Hematopoietic multipotent progenitor cell treated with erythropoietin and hydrocortisone succinate and interleukin-3 and kit ligand, for 17 days (in vitro differentiated cells): Measurements from ENCODE around the gene CLIC1.
A peak's percentile ranks its signal among the peaks of the same experiment; 100 is the strongest.
"Not testable (repeated sequence)": the region's sequence is repeated elsewhere in the genome, so short reads cannot be mapped to it uniquely, and the experiment has no call there.

ENCODE experiments used
- DNase-seq: peaks from one replicate; pipeline ENCODE4 v3.0.0-alpha.2; 2015; ENCODE audit warnings: low spot score

CLIC1 gene

DNA sequence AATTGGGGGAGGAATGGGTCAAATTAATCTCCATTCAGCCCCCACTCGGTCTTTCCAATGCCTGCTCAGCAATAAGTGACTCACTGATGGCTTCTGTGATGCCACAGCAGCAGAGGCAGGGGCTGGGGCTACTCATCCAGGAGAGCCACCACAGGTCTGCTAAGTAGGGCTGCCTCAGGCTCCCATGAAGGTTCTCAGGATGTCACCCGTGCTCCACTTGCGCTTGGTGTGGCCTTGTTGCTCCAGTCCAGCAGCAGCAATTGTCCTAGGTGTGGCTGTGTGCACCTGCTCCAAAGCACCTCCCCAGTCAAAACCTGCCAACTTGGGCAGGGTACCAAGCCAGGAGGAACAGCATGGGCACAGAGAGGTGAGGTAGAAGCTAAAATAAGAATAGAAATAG is 14.2 kb downstream of the CLIC1 start:
- no peak for DNase-seq

DNA sequence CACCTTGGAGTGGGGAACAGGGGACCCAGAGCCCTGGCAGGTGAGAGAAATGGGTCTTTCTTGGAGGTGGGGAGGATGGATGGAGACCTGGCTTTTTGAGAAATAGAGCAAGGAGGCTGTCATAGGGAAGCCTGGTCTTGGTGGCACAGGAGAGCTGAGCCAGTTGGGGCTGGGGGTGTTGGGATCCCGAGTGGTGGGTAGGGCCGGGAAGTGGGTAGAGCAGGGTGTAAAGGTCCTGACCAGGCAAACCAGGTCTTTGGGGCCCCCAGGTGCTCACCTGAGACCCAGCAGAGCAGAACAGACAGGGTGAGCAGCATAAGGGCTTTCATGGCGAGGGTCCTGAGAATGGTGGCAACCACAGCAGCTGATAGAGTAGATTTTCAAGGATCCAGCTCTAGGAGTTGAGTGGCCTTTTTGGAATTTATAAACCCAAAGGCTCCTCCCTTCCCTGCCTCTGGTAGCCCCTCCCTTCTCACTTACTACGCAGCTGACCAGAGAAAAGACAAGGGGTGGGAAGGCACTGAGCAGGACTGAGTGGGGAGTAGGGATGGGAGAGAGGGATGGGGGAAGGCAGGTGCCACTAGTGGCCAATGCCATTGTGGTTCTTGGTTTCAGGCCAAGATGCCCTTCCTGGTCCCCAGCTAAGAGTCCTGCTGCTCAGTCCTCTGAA is 14.8 kb downstream of the CLIC1 start, which contains the start of gene LY6G6C:
TSS of gene LY6G6C (minus strand) at position 396 of the 670 bp plus-strand sequence. CDS start at position 329, 67 bp downstream.
- DNase-seq: no peak

DNA sequence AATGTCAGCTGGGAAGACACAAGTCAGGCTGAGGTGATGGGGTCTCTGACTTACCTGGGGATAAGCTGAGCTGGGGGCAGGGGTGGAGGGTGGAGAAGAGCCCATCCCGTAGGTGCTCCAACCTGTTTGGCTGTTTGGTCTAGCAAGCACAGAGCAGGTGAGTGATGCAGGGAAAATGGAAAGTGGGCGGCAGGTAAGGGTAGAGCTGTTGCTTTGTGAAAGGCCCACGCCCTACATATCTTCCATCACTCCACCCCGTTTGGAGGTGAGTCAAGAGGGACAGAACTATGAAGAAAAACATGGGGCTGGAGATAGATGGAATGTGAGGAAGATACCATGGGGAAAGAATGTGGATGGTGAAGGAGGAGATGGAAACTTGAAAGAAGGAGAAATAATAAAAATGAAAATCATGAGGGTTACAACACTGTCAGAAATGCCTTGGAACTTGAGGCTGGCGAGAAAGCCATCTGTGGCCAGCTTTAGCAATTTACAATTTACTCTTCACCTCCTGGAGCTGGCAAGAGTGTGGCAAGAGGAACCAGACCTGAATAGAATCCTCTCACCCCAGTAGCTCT is 16.0 kb downstream of the CLIC1 start:
- DNase-seq: no peak

DNA sequence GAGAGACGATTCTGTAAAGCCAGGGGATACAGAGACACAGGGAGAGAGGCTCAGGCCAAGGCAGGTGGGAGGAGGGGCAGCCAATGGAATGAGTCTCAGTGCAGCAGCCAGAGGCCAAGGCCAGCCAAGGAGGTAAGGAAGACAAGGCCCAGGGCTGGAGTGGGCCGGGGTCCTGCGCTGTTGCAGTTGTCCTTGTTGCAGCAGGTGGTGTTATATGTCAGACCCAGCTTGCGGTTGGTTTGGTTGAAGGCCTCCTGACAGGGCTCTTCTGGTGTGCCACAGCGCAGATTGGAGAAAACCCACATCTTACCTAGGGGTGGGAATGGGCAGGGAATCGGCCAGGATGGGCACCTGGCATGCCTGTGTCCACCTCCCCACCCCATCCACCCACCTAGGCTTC is 17.3 kb downstream of the CLIC1 start:
- DNase-seq: no peak

DNA sequence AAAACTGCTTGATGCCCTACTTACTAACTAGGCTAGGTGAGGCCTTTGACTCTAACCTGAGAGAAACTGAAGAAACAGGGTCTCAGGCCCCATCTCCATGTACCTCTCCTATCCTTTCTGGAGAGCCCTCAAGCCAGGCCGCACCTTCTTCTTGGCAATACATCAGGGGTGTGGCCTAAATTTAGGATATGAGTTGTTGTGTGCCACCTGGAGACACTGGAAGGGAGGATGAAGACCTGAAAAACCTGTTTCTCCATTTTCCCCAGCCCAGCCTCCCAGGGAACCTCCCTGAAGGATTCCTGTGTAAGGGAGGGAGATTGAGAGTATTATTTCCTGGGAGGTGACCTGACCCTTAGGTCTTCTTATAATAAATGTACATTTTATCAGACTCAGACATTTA is 18.1 kb downstream of the CLIC1 start:
- no peak for DNase-seq

DNA sequence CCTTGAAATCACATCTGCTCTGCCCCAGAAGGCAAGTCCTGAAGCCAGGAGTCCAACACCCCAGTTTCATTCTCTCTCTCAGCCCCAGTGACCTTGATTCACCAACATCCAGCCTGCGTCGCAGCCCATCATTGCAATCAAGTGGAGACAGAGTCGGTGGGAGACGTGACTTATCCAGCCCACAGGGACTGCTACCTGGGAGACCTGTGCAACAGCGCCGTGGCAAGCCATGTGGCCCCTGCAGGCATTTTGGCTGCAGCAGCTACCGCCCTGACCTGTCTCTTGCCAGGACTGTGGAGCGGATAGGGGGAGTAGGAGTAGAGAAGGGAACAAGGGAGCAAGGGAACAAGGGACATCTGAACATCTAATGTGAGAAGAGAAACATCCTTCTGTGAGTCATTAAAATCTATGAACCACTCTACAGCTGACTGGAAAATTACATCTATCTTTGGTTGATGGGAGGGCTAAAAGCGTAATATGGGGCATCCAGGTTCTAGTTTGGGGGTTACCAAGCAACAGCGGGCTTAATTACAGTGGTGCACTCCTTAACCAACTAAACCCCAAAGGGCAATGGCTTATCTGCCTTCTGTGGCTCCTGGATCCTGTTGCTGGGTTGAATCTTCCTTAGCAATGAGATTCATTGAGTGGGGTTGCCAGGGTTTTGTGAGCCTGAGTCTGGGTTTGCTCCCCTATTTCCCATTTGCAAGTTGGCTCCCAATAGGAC is 18.7 kb downstream of the CLIC1 start:
- no peak for DNase-seq

DNA sequence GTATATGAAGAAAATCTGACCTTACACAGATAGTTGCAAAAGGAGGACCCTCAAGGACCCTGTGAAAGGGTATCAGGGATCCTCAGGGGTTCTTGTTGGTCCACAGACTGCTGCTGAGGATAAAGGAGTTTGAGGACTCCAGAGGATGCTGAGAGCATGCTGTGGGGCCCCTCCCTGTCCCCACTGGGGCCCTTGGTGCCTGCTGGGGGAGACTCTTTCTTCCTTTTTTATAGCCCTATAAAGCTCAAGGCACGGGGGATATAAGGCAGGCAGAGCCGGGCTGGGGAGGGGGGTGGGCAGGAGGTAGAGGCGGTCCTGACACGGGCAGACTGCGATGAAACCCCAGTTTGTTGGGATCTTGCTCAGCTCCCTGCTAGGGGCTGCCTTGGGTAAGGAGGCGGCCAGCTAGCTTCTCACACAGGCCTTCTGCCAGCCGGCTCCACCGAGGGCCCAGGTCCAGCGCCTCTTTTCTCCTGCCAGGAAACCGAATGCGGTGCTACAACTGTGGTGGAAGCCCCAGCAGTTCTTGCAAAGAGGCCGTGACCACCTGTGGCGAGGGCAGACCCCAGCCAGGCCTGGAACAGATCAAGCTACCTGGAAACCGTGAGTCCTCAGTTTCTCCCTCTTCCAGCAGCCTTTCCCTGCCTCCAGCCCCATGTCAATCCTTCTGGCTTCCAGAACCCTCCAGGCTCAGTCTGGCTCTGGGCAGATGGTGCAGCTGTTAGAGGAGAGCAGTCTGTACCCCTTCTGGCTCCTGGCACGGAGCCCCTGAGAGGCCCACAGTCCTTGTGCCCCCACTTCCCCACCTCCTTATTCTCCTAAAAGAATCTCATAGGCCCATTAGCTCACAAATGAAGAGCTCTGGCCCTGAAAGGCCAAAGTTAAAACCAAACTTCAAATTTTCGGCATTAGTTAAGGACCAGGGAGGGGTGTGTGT is 21.0 kb downstream of the CLIC1 start, which contains the start of gene LY6G6D:
TSS of gene LY6G6D (plus strand) at position 327 of the 937 bp plus-strand sequence. CDS start at position 335, 8 bp downstream.
- no peak for DNase-seq

DNA sequence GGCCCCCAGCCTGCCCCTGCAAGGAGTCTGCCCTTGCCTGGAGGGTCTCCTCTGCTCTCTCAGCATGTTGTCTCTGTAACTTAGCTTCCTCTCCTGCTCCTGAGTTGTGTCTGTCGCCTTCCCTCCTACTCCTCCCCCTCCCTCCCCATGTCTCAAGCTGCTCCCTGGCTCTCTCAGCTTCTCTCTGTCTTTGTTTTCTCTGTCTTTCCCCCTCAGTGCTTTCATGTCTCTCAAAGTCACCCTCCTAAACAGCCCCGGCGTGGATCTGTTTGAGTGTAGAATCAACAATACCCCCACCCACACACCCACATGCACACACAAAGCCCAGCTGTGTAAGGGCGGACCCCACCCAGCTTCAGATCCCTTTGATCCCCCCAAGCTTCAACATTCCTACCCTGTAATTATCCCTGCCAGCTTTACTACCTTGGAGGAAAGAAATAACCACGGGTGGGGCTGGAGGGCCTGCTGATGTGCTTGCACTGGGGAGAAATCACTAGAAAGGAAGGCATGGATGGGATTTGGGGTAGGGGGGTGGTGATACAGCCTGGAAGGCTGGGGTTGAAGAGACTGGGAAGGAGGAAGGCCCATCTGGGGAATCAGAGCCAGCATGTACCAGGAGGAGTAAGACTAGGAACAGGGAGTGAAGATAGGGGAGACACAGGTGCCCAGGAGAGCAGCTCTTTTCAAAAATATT is 22.2 kb downstream of the CLIC1 start:
- DNase-seq: no peak

DNA sequence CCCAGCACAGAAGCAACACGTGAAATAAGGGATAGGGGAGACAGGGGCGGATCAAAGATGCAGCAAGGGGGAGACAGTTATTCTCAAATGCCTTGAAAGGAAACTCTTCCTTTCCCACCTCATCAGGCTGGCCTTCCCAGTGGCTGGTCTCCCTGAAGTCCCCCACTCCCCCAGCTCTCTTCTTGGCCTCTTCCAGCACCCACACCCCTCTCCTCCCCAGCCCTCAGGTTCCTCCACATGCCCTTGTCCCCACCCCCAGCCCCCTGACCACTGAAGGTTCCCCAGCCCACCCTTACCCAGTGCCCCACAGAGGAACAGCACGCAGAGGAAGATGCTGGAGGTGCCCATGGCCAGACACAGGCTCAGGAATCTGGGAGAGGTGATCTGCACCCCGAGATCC is 22.9 kb downstream of the CLIC1 start:
- no peak for DNase-seq

DNA sequence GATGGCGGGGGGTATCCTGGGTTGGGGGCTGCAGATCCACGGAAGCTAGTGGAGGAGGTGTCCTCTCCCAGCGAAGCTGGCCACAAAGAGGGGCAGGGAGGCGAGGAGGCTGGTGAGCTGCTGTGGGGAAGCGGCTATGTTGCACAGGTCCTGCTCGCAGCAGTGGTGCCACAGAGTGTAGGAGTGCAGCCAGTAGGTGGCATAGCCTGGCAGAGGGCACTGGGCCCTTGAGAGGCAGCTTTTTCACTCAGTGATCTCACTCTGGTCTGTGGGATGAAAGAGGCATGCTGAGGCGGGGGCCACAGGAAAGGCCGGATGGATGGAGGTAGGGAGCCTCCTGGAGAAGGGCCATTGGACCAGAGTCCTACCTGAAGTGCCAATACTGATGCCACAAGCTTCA is 24.0 kb downstream of the CLIC1 start:
- DNase-seq: no peak

DNA sequence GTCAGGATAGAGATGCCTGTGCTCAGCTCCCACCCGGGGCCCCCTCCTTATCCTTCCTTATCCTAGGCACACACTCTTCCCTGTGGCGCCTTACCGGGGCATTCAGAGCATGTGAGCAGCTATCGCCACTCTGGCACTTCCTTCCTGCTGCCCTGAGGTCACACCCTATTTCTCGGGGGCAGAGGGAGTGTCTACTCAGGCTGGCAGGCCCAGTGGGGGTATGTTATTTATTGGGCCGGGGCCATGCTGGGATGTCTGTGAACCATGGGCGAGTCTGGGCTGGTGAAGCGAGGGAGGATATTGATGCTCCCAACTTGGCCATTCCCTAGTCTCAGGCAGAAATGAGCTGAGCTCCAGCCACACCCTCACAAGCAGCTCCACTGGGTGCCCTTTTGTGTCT is 25.1 kb downstream of the CLIC1 start:
- peak; percentile 59 for DNase-seq

DNA sequence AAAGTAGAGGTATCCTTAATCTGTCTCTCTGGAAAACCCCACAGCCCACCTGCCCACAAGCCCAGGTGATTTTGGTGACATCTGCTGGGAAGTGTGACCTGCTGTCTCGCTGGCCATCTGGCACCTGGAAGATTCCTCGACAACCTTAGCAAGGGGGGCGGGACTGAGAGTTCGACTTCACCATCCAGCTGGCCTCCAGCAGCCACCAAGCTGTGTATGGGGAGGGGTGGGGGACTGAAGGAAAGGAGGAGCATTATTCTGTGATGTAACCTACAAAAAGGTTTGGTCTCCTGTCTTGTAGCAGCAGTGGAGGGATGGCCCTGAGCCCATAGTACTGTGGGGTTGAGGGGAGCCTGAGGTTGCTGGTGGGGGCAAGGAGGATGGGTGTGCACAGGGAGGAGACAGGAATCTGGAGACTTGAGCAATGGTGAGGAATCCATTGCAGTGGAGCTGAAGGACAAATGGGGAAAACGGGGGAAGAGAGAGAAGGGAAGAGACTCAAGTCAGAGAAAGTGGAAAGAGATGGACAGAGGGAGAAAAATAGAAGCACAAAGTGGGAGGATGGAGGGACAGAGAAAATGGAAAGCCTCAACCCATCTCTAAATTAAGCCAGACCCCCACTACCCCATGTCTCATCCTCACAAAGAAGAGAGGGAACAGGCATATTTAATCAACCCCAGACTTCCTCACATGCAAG is 25.7 kb downstream of the CLIC1 start:
- no peak for DNase-seq

DNA sequence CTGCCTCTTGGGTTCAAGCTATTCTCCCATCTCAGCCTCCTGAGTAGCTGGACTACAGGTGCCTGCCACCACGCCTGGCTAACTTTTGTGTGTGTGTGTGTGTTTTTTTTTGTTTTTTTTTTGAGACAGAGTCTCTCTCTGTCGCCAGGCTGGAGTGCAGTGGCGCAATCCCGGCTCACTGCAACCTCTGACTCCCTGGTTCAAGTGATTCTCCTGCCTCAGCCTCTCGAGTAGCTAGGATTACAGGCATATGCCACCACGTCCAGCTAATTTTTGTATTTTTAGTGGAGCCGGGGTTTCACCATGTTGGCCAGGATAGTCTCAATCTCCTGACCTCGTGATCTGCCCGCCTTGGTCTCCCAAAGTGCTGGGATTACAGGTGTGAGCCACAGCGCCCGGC is 27.2 kb downstream of the CLIC1 start:
- not testable (repeated sequence) for DNase-seq

DNA sequence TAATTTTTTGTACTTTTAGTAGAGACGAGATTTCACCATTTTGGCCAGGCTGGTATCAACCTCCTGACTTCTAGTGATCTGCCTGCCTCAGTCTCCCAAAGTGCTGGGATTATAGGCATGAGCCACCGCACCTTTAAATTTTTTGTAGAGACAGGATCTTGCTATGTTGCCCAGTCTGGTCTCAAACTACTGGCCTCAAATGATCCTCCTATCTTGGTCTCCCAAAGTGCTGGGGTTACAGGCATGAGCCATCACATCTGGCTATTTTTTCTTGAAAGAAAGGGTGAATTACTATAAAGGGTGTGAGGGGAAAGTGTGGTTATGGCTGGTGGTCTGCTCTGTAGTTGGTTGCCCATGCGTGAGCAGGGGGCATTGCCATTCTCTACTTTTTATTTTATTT is 28.1 kb downstream of the CLIC1 start:
- DNase-seq: no peak

DNA sequence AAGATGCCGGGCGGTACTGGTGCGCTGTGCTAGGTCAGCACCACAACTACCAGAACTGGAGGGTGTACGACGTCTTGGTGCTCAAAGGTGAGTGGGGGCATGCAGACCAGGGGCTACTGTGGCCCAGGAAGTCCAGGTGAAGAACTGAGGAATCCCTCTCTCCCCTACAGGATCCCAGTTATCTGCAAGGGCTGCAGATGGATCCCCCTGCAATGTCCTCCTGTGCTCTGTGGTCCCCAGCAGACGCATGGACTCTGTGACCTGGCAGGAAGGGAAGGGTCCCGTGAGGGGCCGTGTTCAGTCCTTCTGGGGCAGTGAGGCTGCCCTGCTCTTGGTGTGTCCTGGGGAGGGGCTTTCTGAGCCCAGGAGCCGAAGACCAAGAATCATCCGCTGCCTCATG is 28.6 kb downstream of the CLIC1 start:
- DNase-seq: no peak

DNA sequence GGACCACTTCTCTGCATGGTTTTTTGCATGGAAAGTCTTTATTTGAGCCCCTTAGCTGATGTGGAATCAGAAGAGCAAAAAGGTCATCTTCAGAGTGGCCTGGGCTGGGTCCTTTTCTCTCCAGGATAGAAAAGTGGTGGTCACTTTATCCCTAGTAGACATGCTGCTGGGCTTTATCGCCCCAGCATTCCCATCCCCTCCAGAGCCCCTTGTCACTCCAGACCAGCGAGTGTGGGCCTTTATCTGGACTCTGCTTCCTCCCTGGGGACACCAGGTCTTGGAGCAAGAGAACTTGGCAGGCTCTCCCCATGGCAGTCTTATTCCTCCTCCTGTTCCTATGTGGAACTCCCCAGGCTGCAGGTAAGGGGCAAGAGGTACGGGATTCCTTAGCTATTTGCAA is 29.7 kb downstream of the CLIC1 start, which contains the start of gene LY6G6F:
TSS of gene LY6G6F (plus strand) at position 268 of the 400 bp plus-strand sequence. CDS start at position 309, 41 bp downstream.
- DNase-seq: no peak

DNA sequence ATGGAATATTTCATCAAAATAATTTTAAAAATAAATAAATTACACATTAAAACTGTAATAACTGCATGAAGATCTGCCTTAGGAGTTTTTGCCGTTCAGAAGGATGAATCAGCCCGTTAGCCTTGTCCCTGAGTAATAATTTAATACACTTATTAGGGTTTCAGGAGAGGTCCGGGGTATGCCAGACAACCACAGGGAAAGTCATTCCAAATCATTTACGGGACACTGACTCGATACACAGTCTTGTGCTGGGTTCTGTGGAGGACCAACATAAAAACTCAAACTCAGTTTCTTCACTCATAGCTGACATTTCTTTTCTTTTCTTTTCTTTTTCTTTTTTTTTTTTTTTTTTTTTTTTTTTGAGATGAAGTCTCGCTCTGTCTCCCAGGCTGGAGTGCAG is 30.4 kb downstream of the CLIC1 start:
- DNase-seq: no peak

DNA sequence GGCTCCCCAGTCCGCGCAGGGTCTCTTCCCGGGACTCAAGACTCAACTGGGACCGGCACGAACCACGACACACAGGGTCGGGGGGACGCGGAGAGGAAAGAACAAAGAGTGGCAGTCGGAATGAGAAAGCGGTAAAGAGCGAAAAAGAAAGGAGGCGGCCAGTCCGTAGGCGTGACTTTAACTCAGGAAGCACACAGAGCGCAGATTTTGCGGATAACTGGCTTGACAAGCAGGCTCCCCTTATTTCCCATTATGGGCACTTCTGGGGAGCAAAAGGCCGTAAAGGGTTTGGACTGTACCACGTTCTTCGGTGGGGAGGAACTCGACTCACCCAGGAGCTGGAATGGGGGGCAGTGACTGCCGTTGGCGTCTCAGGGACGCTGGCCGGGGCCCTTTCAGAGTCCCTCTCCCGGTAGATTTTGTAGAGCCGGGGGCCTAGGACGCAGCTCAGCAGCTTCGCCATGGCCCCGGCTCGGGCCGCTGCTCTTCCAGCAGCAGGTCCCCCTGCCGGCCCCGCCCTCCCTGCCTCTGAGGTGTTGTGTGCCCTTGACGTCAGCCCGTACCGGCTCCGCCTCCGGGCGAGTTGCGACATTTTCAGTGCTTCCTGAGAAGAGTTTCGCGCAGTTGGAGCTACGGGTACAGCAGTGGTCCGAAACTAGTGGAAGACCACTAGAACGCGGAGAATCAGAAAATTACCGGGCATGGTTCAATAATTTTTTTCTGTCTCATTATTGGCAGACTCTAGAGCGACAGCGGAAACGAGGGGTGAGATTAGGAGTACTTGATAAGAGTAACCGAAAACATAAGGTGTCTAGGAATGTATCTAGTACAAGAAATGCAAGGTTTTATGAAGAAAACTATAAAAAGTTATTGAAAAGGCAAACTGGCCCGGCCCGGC is 33.3 kb downstream of the CLIC1 start, which contains the start of gene ABHD16A:
TSS of gene ABHD16A (minus strand) at position 506 of the 898 bp plus-strand sequence. CDS start at position 463, 43 bp downstream.
- DNase-seq: peak; percentile 96

DNA sequence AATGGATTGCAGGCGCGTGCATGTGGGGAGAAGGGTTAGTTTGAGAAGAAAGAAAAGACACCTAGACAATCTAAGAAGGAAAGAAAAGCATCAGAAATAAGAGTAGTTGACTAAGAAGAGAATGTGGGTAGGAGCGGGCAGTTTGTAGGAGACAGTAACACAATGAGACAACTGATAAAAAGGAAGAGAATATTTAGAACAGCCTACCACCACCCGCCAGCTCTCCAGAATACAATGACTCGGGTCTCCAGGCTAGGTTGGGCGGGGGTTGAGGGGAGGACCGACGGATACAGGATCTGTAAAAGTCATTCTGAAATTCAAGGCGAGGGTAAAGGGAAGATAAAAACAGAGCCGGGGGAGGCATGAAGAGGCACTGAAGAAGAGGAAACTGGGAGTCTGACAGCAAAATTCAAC is 33.9 kb downstream of the CLIC1 start:
- no peak for DNase-seq
